H1 (cell line): ENCODE data around the gene TBC1D9. TPM values are rescaled to one million over a fixed set of nuclear protein-coding genes. Genes with fewer than 3 reads are reported as not detected.

Experiments used
- CTCF ChIA-PET: fragments of 300-600 bp; sonication (Branson Sonifier 250); formaldehyde crosslinking; loops from one replicate; lab custom pipeline; 2021; ENCODE audit not compliant: partially characterized antibody; lab: Charles Lee
- POLR2A ChIA-PET: fragments of 300-600 bp; sonication (Branson Sonifier 250); formaldehyde crosslinking; loops from one replicate; lab custom pipeline; 2021; ENCODE audit warnings: inconsistent platforms; ENCODE audit not compliant: partially characterized antibody; lab: Charles Lee
- DNase-seq, 2 experiments: peaks; one replicate each; pipeline versions ENCODE4 v3.0.0 to v3.0.0-alpha.2; 2010 to 2022; ENCODE audit warnings: low spot score in 2 of 2, low read depth in 1 of 2, mixed read lengths in 1 of 2
- FAIRE-seq: peaks from 2 replicates; lab custom pipeline; 2011; peaks lifted over from hg19 to GRCh38; lab: Jason Lieb, UNC
- H2AFZ ChIP-seq: 2 replicates; pipeline ENCODE4 v1.8.1; 2012; ENCODE audit warnings: low read length, inconsistent platforms
- H2AK5ac ChIP-seq: 2 replicates; pipeline ENCODE4 v1.6.1; 2013; ENCODE audit warnings: low read depth, low read length
- H2BK120ac ChIP-seq: replicated peaks from 2 replicates; pipeline ENCODE3; 2013; ENCODE audit warnings: low read depth, low read length, inconsistent platforms
- H2BK12ac ChIP-seq: 2 replicates; pipeline ENCODE4 v1.6.1; 2013; ENCODE audit warnings: low read depth, low read length
- H2BK15ac ChIP-seq: 2 replicates; pipeline ENCODE4 v1.6.1; 2013; ENCODE audit warnings: low read length
- H2BK20ac ChIP-seq: 2 replicates; pipeline ENCODE4 v1.6.1; 2013; ENCODE audit warnings: low read length
- H2BK5ac ChIP-seq: 2 replicates; pipeline ENCODE4 v1.6.1; 2013; ENCODE audit warnings: low read depth, low read length
- H3K14ac ChIP-seq: 2 replicates; pipeline ENCODE4 v1.6.1; 2013; ENCODE audit warnings: inconsistent platforms; ENCODE audit not compliant: insufficient read length
- H3K18ac ChIP-seq: 2 replicates; pipeline ENCODE4 v1.6.1; 2013; ENCODE audit warnings: low read length; ENCODE audit errors: extremely low read depth
- H3K23ac ChIP-seq: 2 replicates; pipeline ENCODE4 v1.6.1; 2013; ENCODE audit warnings: inconsistent platforms; ENCODE audit not compliant: insufficient read length
- H3K23me2 ChIP-seq: 2 replicates; pipeline ENCODE4 v1.6.1; 2013; ENCODE audit warnings: low read depth, low read length
- H3K27ac ChIP-seq: 2 replicates; pipeline ENCODE4 v1.6.1; 2011; ENCODE audit warnings: low read depth, low read length, inconsistent platforms
- H3K27me3 ChIP-seq, 4 experiments: replicated peaks in 1 of 4; 1 replicate in 1 of 4; 2 replicates in 3 of 4; pipeline versions ENCODE4 v1.6.1 to v1.8.1; 2011 to 2013; ENCODE audit warnings: low read length in 3 of 4, mild to moderate bottlenecking in 3 of 4, inconsistent platforms in 2 of 4, mixed read lengths in 2 of 4, moderate library complexity in 1 of 4; ENCODE audit not compliant: control insufficient read depth in 3 of 4, insufficient read depth in 3 of 4; ENCODE audit errors: extremely low read depth in 1 of 4
- H3K36me3 ChIP-seq, 4 experiments: 2 replicates each; pipeline versions ENCODE4 v1.6.1 to v1.8.1; 2011 to 2013; ENCODE audit warnings: mild to moderate bottlenecking in 4 of 4, low read length in 3 of 4, moderate library complexity in 2 of 4, control low read depth in 1 of 4, inconsistent platforms in 1 of 4; ENCODE audit not compliant: insufficient read depth in 4 of 4, control insufficient read depth in 2 of 4
- H3K4ac ChIP-seq: replicated peaks from 2 replicates; pipeline ENCODE3; 2013; ENCODE audit warnings: low read length, low read depth, mixed read lengths, inconsistent platforms; ENCODE audit not compliant: insufficient read length
- H3K4me1 ChIP-seq, 4 experiments: replicated peaks in 1 of 4; 1 replicate in 1 of 4; 2 replicates in 3 of 4; pipeline versions ENCODE4 v1.6.1 to v1.8.1; 2011 to 2013; ENCODE audit warnings: low read length in 3 of 4, inconsistent platforms in 2 of 4, mixed read lengths in 1 of 4; ENCODE audit not compliant: insufficient read depth in 4 of 4, control insufficient read depth in 3 of 4
- H3K4me2 ChIP-seq, 2 experiments: 2 replicates each; pipeline versions ENCODE4 v1.6.1 to v1.8.1; 2011 to 2013; ENCODE audit warnings: low read depth in 2 of 2, low read length in 2 of 2, control low read depth in 1 of 2, inconsistent platforms in 1 of 2, mild to moderate bottlenecking in 1 of 2; ENCODE audit not compliant: insufficient read depth in 1 of 2
- H3K4me3 ChIP-seq, 4 experiments: fragments of 200-600, 300-600 bp in 1 of 4; sonication (generic), shearing (Covaris generic), sonication (Bioruptor Twin) in 1 of 4; 2 replicates each; pipeline versions ENCODE4 v1.5.1 to v1.8.1; 2011 to 2016; ENCODE audit warnings: low read length in 4 of 4, low read depth in 3 of 4, control low read depth in 2 of 4, inconsistent platforms in 2 of 4, mild to moderate bottlenecking in 2 of 4, mixed read lengths in 1 of 4, moderate library complexity in 1 of 4; ENCODE audit not compliant: insufficient read depth in 2 of 4; ENCODE audit errors: extremely low read depth in 1 of 4
- H3K56ac ChIP-seq: replicated peaks from 2 replicates; pipeline ENCODE3; 2013; ENCODE audit warnings: low read depth, mild to moderate bottlenecking, mixed read lengths, low read length, inconsistent platforms; ENCODE audit not compliant: insufficient read length
- H3K79me1 ChIP-seq: 2 replicates; pipeline ENCODE4 v1.6.1; 2013; ENCODE audit warnings: low read depth, low read length, control low read depth
- H3K79me2 ChIP-seq, 2 experiments: 2 replicates each; pipeline versions ENCODE4 v1.6.1 to v1.8.1; 2012 to 2013; ENCODE audit warnings: low read length in 2 of 2, mild to moderate bottlenecking in 2 of 2, inconsistent platforms in 1 of 2; ENCODE audit not compliant: insufficient read depth in 2 of 2, control insufficient read depth in 1 of 2
- H3K9ac ChIP-seq, 4 experiments: replicated peaks in 1 of 4; 1 replicate in 1 of 4; 2 replicates in 3 of 4; pipeline versions ENCODE4 v1.6.1 to v1.8.1; 2011 to 2013; ENCODE audit warnings: low read depth in 3 of 4, low read length in 3 of 4, control low read depth in 2 of 4, mild to moderate bottlenecking in 2 of 4, moderate library complexity in 2 of 4, inconsistent platforms in 1 of 4; ENCODE audit errors: extremely low read depth in 1 of 4
- H3K9me3 ChIP-seq, 2 experiments: 2 replicates each; pipeline versions ENCODE4 v1.6.1 to v1.8.1; 2012 to 2013; ENCODE audit warnings: mild to moderate bottlenecking in 2 of 2, moderate library complexity in 2 of 2, control low read depth in 1 of 2, inconsistent platforms in 1 of 2, low read depth in 1 of 2, low read length in 1 of 2, mixed read lengths in 1 of 2; ENCODE audit not compliant: insufficient read depth in 2 of 2
- H4K20me1 ChIP-seq, 2 experiments: replicated peaks in 1 of 2; 2 replicates each; pipeline versions ENCODE3 to v1.8.1; 2011 to 2013; ENCODE audit warnings: inconsistent platforms in 2 of 2, low read length in 2 of 2, mild to moderate bottlenecking in 1 of 2; ENCODE audit not compliant: insufficient read depth in 2 of 2, control insufficient read depth in 1 of 2
- H4K5ac ChIP-seq: 2 replicates; pipeline ENCODE4 v1.6.1; 2013; ENCODE audit warnings: low read length, low read depth, mixed read lengths, inconsistent platforms; ENCODE audit not compliant: insufficient read length
- H4K8ac ChIP-seq: 2 replicates; pipeline ENCODE4 v1.8.0; 2013; ENCODE audit warnings: mild to moderate bottlenecking, moderate library complexity, low read length, inconsistent platforms; ENCODE audit not compliant: insufficient read depth; ENCODE audit errors: extremely low read depth
- H4K91ac ChIP-seq: replicated peaks from 2 replicates; pipeline ENCODE3; 2013; ENCODE audit warnings: low read length, mixed read lengths, inconsistent platforms; ENCODE audit not compliant: insufficient read length
- ATF3 ChIP-seq: IDR thresholded peaks from 2 replicates; pipeline ENCODE4 v1.6.1; 2011; ENCODE audit warnings: low read depth, mild to moderate bottlenecking, low read length; ENCODE audit not compliant: insufficient read depth
- CBX8 ChIP-seq: fragments of 300-800, 300-1000 bp; sonication (generic); IDR thresholded peaks from 2 replicates; pipeline ENCODE4 v1.7.1; 2016; ENCODE audit warnings: low read depth, low read length, borderline replicate concordance
- CHD2 ChIP-seq: IDR thresholded peaks from 2 replicates; pipeline ENCODE4 v1.6.1; 2012; ENCODE audit warnings: low read length, improper control_type of control experiment
- EP300 ChIP-seq, 2 experiments: IDR thresholded peaks; 1 replicate in 1 of 2; 2 replicates in 1 of 2; pipeline ENCODE4 v1.6.1; 2011 to 2012; ENCODE audit warnings: low read depth in 2 of 2, low read length in 2 of 2, mild to moderate bottlenecking in 2 of 2, borderline replicate concordance in 1 of 2, inconsistent platforms in 1 of 2, moderate library complexity in 1 of 2
- GABPA ChIP-seq: IDR thresholded peaks from 2 replicates; pipeline ENCODE4 v1.6.1; 2011; ENCODE audit warnings: mild to moderate bottlenecking, low read length, moderate library complexity, borderline replicate concordance; ENCODE audit not compliant: insufficient read depth
- NANOG ChIP-seq: IDR thresholded peaks from 2 replicates; pipeline ENCODE4 v1.6.1; 2011; ENCODE audit warnings: low read length, low read depth, mild to moderate bottlenecking, inconsistent platforms; ENCODE audit not compliant: insufficient read depth, poor library complexity, severe bottlenecking
- NRF1 ChIP-seq: IDR thresholded peaks from 2 replicates; pipeline ENCODE4 v1.6.1; 2011; ENCODE audit warnings: mild to moderate bottlenecking, low read depth, low read length, improper control_type of control experiment
- POU5F1 ChIP-seq: IDR thresholded peaks from 2 replicates; pipeline ENCODE4 v1.6.1; 2011; ENCODE audit warnings: low read depth, mild to moderate bottlenecking, low read length, moderate library complexity
- SP1 ChIP-seq: IDR thresholded peaks from 2 replicates; pipeline ENCODE4 v1.6.1; 2011; ENCODE audit warnings: low read depth, low read length
- TAF7 ChIP-seq: optimal IDR thresholded peaks from 2 replicates; pipeline ENCODE3; 2011; ENCODE audit warnings: low read depth, mild to moderate bottlenecking, inconsistent platforms, low read length, moderate library complexity, borderline replicate concordance
- USF2 ChIP-seq: IDR thresholded peaks from 2 replicates; pipeline ENCODE4 v1.6.1; 2011; ENCODE audit warnings: low read length, improper control_type of control experiment
- ZNF274 ChIP-seq: IDR thresholded peaks from 2 replicates; pipeline ENCODE4 v1.7.0; 2012; ENCODE audit warnings: low read length, borderline replicate concordance; ENCODE audit errors: extremely low read depth
- WGBS, 2 experiments: shearing (Covaris generic) in 1 of 2; methylation state at CpG; one replicate each; pipeline versions ENCODE4 v1.1.6 to v1.1.7; 2013 to 2015; ENCODE audit warnings: low lambda C conversion rate in 2 of 2, mixed read lengths in 2 of 2, inconsistent platforms in 1 of 2, low coverage in 1 of 2, missing lambda C conversion rate in 1 of 2; ENCODE audit not compliant: insufficient replicate concordance in 2 of 2, insufficient coverage in 1 of 2, insufficient read length in 1 of 2; ENCODE audit errors: extremely low coverage in 1 of 2, missing lambda C conversion rate in 1 of 2; 5-methylcytosine and 5-hydroxymethylcytosine counted together
- polyA plus RNA-seq, 7 experiments: library from polyadenylated mRNA; depleted of rRNA in 3 of 7; stranded (reverse) in 5 of 7; unstranded in 2 of 7; fragments of >200 nt in 5 of 7; fragments of 200-250 nt in 2 of 7; gene quantifications; 1 replicate in 5 of 7; 2 replicates in 1 of 7; 4 replicates in 1 of 7; pipeline versions ENCODE4 v1.2.1 to v1.2.3, GENCODE V29; 2011 to 2013; ENCODE audit warnings: missing spikeins in 2 of 7, mixed read lengths in 2 of 7
- total RNA-seq: library from RNA; stranded (reverse); fragmentation: NEBNext Ultra II Directional; extraction: Animal tissue kit (Norgen Biotek cat#: 25700); gene quantifications from 2 replicates; pipeline ENCODE4 v1.2.1, GENCODE V29; 2021

Gene TBC1D9
- total and polyA plus RNA-seq, 2 of the 8 experiments (the other 6 are each of a cell fraction or from before 2014, with no cell fraction given) = 0.94 to 1.0 TPM

- FAIRE-seq (no peak), DNase-seq (no peak)
- H3K4me1 ChIP-seq = no peaks in the 10 kb centered on the region
- no peaks in the 10 kb centered on the region for H3K27me3 ChIP-seq
- H3K9ac ChIP-seq = no peak overlapping the region
- H2AK5ac ChIP-seq = no peak overlapping the region
- no peaks in the 10 kb centered on the region for H3K9me3 ChIP-seq
- ChIA-PET POLR2A (no interaction called here), CTCF (interaction anchor here (1.3 kb wide), 1 partner anchor 10 kb away, joined by 3 read pairs; no protein-coding TSS in a partner anchor)
- H3K27ac ChIP-seq = no peak overlapping the region
- H2AFZ ChIP-seq = no peak overlapping the region
- H3K36me3 ChIP-seq = no peaks in the 10 kb centered on the region
- no peak overlapping the region for H3K56ac ChIP-seq
- H3K4me3 ChIP-seq = no peak overlapping the region
- H3K23ac ChIP-seq = no peak overlapping the region
- no peak overlapping the region for H2BK12ac ChIP-seq
- no peaks in the 10 kb centered on the region for H3K79me2 ChIP-seq
- no peak overlapping the region for H2BK5ac ChIP-seq
- no peak overlapping the region for H4K8ac ChIP-seq
- no peak overlapping the region for H4K91ac ChIP-seq
- no peak overlapping the region for H3K4me2 ChIP-seq
- H3K23me2 ChIP-seq = no peaks in the 10 kb centered on the region
- no peak overlapping the region for H3K4ac ChIP-seq
- H3K18ac ChIP-seq = no peak overlapping the region
- WGBS, 2 experiments = 100% methylated on average over 1 of the region's 1 CpG; no CpG with 5 or more reads in 1 of the 2 experiments
- H2BK15ac ChIP-seq = no peak overlapping the region
- no peak overlapping the region for H4K5ac ChIP-seq
- no peak overlapping the region for H2BK120ac ChIP-seq
- H4K20me1 ChIP-seq = no peaks in the 10 kb centered on the region
- no peaks in the 10 kb centered on the region for H3K79me1 ChIP-seq
- no peak overlapping the region for H2BK20ac ChIP-seq
- H3K14ac ChIP-seq = no peak overlapping the region
- no peak for TF ChIP-seq USF2
- no peak for TF ChIP-seq CBX8
- no peak for TF ChIP-seq ZNF274
- TF ChIP-seq TAF7 = no peak
- TF ChIP-seq EP300 (IDR thresholded peaks at IDR 0.05; ENCODE audit: borderline replicate concordance in 1 of 2, low read depth in 2 of 2, low read length in 2 of 2) = no peak
- no peak for TF ChIP-seq GABPA
- no peak for TF ChIP-seq CHD2
- no peak for TF ChIP-seq NANOG
- no peak for TF ChIP-seq NRF1
- TF ChIP-seq POU5F1 = no peak
- TF ChIP-seq SP1 = no peak
- no peak for TF ChIP-seq ATF3
These were observed 75.5 kb downstream of the TBC1D9 start for GRCh38 chr4:140680686-140681085.
